ENCODE measurements around the gene CEP170.
"Not testable (repeated sequence)": the region's sequence is repeated elsewhere in the genome, so short reads cannot be mapped to it uniquely, and the experiment has no call there.

CEP170 gene

DNA sequence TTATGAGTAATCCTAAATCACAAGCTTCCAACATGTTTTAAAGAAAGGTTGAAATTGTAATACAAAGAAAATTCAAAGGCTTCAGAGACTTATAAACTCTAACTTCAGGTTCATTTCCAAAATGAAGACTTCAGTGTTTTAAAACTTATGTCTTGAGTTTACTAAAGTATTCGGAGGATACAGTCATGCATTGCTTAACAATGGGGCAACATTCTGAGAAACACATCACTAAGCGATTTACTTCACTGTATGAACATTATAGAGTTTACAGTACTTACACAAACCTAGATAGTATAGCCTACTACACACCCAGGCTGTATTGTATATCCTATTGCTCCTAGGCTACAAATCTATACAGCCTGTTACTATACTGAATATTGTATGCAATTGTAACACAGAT is 38.3 kb downstream of the CEP170 start:
- Histone ChIP-seq H3K36me3 (replicated peaks; ENCODE audit: low read depth, low read length) (peaks cover 44% of the 10 kb centered on the region), H3K4me1 (ENCODE audit: low read length) (peaks cover 6% of the 10 kb centered on the region), H3K27me3 (ENCODE audit: low read depth, low read length) (no peaks in the 10 kb centered on the region), H2AFZ (ENCODE audit: low read depth, low read length) (no peak overlapping the region), H3K9ac (ENCODE audit: low read length) (no peak overlapping the region), H3K79me2 (ENCODE audit: low read length) (peaks cover 7% of the 10 kb centered on the region; the same call in 1 of the 2 replicates), H4K20me1 (ENCODE audit: insufficient read depth, low read length) (peaks cover 28% of the 10 kb centered on the region; the same call in 1 of the 2 replicates), H3K27ac (ENCODE audit: low read length) (no peak overlapping the region), H3K4me2 (ENCODE audit: low read length) (no peak overlapping the region), H3K9me3 (ENCODE audit: insufficient read depth, low read length) (no peaks in the 10 kb centered on the region), H3K4me3 (ENCODE audit: low read length) (no peak overlapping the region)
- TF ChIP-seq EZH2phosphoT487 (IDR thresholded peaks at IDR 0.05; ENCODE audit: low read depth), result no peak

DNA sequence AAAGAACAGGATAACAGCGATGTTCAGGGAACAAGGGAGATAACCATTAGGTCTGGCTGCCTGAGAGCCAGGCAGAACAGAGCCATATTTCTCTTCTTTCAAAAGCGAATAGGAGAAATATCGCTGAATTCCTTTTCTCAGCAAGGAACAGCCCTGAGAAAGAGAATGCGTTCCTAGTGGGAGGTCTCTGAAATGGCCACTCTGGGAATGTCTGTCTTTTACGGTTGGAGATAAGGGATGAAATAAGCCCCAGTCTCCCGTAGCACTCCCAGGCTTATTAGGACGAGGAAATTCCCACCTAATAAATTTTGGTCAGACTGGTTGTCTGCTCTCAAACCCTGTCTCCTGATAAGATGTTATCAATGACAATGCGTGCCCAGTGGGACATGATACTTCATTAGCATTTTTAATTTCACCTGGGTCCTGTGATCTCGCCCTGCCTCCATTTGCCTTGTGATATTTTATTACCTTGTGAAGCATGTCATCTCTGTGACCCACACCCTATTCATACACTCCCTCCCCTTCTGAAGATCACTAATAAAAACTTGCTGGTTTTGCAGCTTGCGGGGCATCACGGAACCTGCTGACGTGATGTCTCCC is 39.7 kb downstream of the CEP170 start:
- H3K4me2 ChIP-seq (ENCODE audit: low read length); H3K4me1 ChIP-seq (ENCODE audit: low read length); H3K9ac ChIP-seq (ENCODE audit: low read length); H3K9me3 ChIP-seq (ENCODE audit: insufficient read depth, low read length); H3K27ac ChIP-seq (ENCODE audit: low read length); H3K79me2 ChIP-seq (ENCODE audit: low read length); H3K4me3 ChIP-seq (ENCODE audit: low read length); H3K27me3 ChIP-seq (ENCODE audit: low read depth, low read length); H2AFZ ChIP-seq (ENCODE audit: low read depth, low read length): not testable (repeated sequence)
- Histone ChIP-seq H3K36me3 (replicated peaks; ENCODE audit: low read depth, low read length) (peaks cover 33% of the 10 kb centered on the region), H4K20me1 (ENCODE audit: insufficient read depth, low read length) (peaks cover 25% of the 10 kb centered on the region; the same call in 1 of the 2 replicates)

DNA sequence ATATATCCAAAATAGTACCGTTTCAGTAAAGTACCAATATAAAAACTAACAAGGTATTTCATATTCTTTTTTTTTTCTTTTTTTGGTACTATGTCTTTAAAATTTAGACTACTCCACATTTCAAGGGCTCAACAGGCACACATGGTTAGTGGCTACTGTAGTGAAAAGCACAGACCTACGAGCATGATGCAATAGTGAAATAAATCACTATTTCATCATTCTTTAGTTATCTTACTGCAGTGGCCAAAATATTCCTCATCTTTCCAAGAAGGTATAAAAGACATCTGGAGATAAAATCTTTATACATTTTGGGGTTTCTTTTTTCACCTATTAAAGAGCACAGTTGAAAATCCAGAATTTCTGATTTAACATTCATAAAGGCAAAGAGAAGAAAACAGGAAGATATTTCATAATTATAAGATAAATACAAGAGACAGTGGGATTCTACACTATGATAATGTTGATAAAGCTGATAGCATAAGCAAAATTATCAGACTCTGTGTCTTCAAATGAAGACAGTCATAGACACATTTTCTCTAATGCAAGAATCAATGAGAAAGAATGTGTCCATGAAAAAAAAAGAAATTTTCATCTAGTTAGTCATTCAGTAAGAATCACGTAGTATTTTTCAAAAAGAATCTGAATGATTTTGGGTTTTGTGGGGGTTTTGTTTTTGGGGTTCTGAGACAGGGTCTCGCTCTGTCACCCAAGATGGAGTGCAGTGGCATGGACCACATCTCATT is 41.9 kb downstream of the CEP170 start:
- Histone ChIP-seq H3K4me1 (ENCODE audit: low read length) (peaks cover 6% of the 10 kb centered on the region), H3K4me2 (ENCODE audit: low read length) (no peak overlapping the region), H3K4me3 (ENCODE audit: low read length) (no peak overlapping the region), H3K36me3 (replicated peaks; ENCODE audit: low read depth, low read length) (peaks cover 14% of the 10 kb centered on the region), H3K79me2 (ENCODE audit: low read length) (peaks cover 6% of the 10 kb centered on the region; the same call in 1 of the 2 replicates), H3K9me3 (ENCODE audit: insufficient read depth, low read length) (no peaks in the 10 kb centered on the region), H3K27me3 (ENCODE audit: low read depth, low read length) (no peaks in the 10 kb centered on the region), H3K9ac (ENCODE audit: low read length) (no peak overlapping the region), H4K20me1 (ENCODE audit: insufficient read depth, low read length) (peaks cover 14% of the 10 kb centered on the region; the same call in 1 of the 2 replicates), H3K27ac (ENCODE audit: low read length) (no peak overlapping the region), H2AFZ (ENCODE audit: low read depth, low read length) (no peak overlapping the region)
- no peak for TF ChIP-seq EZH2phosphoT487 (IDR thresholded peaks at IDR 0.05; ENCODE audit: low read depth)
- TF ChIP-seq, protein P1, sequence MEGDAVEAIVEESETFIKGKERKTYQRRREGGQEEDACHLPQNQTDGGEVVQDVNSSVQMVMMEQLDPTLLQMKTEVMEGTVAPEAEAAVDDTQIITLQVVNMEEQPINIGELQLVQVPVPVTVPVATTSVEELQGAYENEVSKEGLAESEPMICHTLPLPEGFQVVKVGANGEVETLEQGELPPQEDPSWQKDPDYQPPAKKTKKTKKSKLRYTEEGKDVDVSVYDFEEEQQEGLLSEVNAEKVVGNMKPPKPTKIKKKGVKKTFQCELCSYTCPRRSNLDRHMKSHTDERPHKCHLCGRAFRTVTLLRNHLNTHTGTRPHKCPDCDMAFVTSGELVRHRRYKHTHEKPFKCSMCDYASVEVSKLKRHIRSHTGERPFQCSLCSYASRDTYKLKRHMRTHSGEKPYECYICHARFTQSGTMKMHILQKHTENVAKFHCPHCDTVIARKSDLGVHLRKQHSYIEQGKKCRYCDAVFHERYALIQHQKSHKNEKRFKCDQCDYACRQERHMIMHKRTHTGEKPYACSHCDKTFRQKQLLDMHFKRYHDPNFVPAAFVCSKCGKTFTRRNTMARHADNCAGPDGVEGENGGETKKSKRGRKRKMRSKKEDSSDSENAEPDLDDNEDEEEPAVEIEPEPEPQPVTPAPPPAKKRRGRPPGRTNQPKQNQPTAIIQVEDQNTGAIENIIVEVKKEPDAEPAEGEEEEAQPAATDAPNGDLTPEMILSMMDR (IDR thresholded peaks at IDR 0.05; ENCODE audit: low read depth, low read length), result no peak

DNA sequence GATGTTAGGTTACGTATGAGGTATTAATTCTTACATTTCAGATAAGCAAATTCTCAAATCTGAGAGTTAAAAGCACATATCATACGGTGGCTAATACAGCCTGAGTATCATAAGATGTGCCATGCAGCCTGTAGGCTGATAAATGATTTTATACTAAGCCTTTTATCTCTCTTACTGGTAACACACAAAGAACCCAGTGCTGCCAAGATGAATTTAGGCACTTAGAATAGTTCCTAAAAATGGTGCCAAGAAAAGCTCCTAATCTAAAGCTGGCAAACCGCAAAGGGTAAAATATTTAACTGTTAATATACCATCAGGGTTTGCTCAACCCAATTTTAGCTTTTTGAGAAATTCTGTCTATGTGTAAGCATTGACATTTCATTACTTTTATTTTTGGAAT is 43.1 kb downstream of the CEP170 start:
- not testable (repeated sequence) for H4K20me1 ChIP-seq (ENCODE audit: insufficient read depth, low read length); H3K4me1 ChIP-seq (ENCODE audit: low read length); H3K4me2 ChIP-seq (ENCODE audit: low read length); H3K9ac ChIP-seq (ENCODE audit: low read length); H3K27me3 ChIP-seq (ENCODE audit: low read depth, low read length); H2AFZ ChIP-seq (ENCODE audit: low read depth, low read length); H3K4me3 ChIP-seq (ENCODE audit: low read length); H3K27ac ChIP-seq (ENCODE audit: low read length); H3K9me3 ChIP-seq (ENCODE audit: insufficient read depth, low read length); H3K36me3 ChIP-seq (replicated peaks; ENCODE audit: low read depth, low read length); H3K79me2 ChIP-seq (ENCODE audit: low read length)

DNA sequence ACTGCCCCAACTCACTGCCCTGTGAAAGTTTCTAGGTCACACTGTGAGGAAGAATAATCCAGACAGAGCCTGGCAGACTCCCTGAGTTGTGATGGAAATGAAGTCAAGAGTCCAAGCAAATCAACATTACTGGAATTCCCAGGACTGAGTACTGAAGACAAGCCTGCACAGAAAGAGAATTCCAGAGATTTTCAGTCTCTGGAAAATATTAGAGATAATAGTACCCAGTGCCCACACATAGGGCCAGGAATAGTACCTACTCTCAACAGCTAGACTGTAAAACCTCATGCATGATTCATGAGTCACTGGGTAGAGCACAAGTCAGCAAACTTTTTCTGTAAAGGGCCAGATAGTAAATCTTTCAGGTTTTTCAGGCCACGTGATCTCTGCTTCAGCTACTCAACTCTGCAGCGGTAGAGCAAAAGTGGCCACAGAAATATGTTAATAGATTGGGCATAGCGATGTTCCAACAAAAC is 50.0 kb downstream of the CEP170 start:
- H3K9ac ChIP-seq (ENCODE audit: low read length); H3K9me3 ChIP-seq (ENCODE audit: insufficient read depth, low read length); H3K79me2 ChIP-seq (ENCODE audit: low read length); H3K4me2 ChIP-seq (ENCODE audit: low read length); H3K27me3 ChIP-seq (ENCODE audit: low read depth, low read length); H4K20me1 ChIP-seq (ENCODE audit: insufficient read depth, low read length); H2AFZ ChIP-seq (ENCODE audit: low read depth, low read length); H3K4me3 ChIP-seq (ENCODE audit: low read length); H3K27ac ChIP-seq (ENCODE audit: low read length); H3K36me3 ChIP-seq (replicated peaks; ENCODE audit: low read depth, low read length); H3K4me1 ChIP-seq (ENCODE audit: low read length): not testable (repeated sequence)

DNA sequence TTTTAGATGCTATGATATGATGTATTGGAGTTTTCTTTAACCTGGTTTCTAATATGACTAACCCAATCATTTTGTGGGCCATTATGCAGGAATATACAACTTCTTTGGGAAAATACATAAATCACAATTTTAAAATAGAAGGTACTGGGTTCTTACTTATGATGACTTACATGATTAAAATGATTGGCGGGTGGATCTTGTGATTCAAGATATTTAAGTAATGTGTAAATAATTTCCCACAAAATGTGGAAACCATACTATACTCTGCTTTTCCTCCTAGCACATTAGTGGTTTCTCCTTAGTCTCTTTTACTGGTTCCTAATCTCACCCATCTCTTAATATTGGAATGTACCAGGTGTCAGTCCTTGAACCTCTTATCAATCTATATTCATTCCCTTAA is 50.7 kb downstream of the CEP170 start:
- not testable (repeated sequence) for H3K27ac ChIP-seq (ENCODE audit: low read length); H3K4me2 ChIP-seq (ENCODE audit: low read length); H3K4me1 ChIP-seq (ENCODE audit: low read length); H2AFZ ChIP-seq (ENCODE audit: low read depth, low read length); H3K9ac ChIP-seq (ENCODE audit: low read length); H4K20me1 ChIP-seq (ENCODE audit: insufficient read depth, low read length); H3K36me3 ChIP-seq (replicated peaks; ENCODE audit: low read depth, low read length); H3K4me3 ChIP-seq (ENCODE audit: low read length); H3K27me3 ChIP-seq (ENCODE audit: low read depth, low read length); H3K79me2 ChIP-seq (ENCODE audit: low read length); H3K9me3 ChIP-seq (ENCODE audit: insufficient read depth, low read length)

DNA sequence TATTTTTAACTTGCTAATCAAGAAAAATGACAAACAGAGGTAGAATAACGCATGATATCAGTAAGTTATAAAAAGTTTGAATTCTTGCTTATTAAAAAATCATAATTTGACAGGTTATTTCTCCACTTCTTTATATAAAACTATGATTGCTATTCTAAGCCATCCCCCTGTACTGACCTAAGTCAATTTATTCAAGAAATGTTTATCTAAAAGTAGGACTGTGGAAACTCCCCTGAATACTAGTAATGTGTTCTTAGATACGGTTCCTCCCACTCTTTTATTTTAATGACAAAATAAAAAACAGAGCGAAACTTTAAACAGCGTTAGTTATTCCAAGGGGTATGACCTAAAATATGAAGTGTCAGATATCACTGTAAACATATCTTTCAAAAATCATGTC is 51.9 kb downstream of the CEP170 start:
- H3K4me1 ChIP-seq (ENCODE audit: low read length); H3K9ac ChIP-seq (ENCODE audit: low read length); H2AFZ ChIP-seq (ENCODE audit: low read depth, low read length); H3K79me2 ChIP-seq (ENCODE audit: low read length); H3K9me3 ChIP-seq (ENCODE audit: insufficient read depth, low read length); H3K27me3 ChIP-seq (ENCODE audit: low read depth, low read length); H3K36me3 ChIP-seq (replicated peaks; ENCODE audit: low read depth, low read length); H3K4me2 ChIP-seq (ENCODE audit: low read length); H4K20me1 ChIP-seq (ENCODE audit: insufficient read depth, low read length); H3K4me3 ChIP-seq (ENCODE audit: low read length); H3K27ac ChIP-seq (ENCODE audit: low read length): not testable (repeated sequence)

DNA sequence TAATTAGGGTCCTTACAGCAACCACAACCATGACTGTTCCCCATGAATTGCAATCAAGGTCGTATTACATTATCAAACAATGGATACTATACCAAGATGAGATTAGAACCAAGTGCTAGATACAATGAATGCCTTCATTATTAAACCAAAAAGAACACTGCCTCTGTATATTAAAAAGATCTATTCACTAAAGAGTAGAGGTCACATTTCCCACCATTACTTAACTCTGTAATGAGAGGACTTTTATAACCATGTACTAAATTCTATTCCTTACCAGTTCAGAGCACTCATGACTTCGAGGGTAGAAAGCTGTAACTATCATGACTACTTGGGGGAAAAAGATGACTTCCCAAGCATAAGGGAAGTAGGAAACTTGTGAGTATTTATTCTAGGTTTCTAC is 53.8 kb downstream of the CEP170 start:
- H3K9me3 ChIP-seq (ENCODE audit: insufficient read depth, low read length); H3K27me3 ChIP-seq (ENCODE audit: low read depth, low read length); H3K36me3 ChIP-seq (replicated peaks; ENCODE audit: low read depth, low read length); H3K27ac ChIP-seq (ENCODE audit: low read length); H2AFZ ChIP-seq (ENCODE audit: low read depth, low read length); H3K4me2 ChIP-seq (ENCODE audit: low read length); H4K20me1 ChIP-seq (ENCODE audit: insufficient read depth, low read length); H3K79me2 ChIP-seq (ENCODE audit: low read length); H3K4me1 ChIP-seq (ENCODE audit: low read length); H3K4me3 ChIP-seq (ENCODE audit: low read length); H3K9ac ChIP-seq (ENCODE audit: low read length): not testable (repeated sequence)
